ENCODE measurements around the gene GPBAR1.
"Not testable (repeated sequence)": the region's sequence is repeated elsewhere in the genome, so short reads cannot be mapped to it uniquely, and the experiment has no call there.

Gene GPBAR1

GRCh38 chr2:218290316-218291261, 29.8 kb downstream of the GPBAR1 start:
- DNase-seq = no peak

GRCh38 chr2:218291318-218292047, 30.7 kb downstream of the GPBAR1 start:
- peak in 1 of 2 donors; percentile 64 for DNase-seq

GRCh38 chr2:218292048-218293014, 31.5 kb downstream of the GPBAR1 start, which contains the start of gene TMBIM1:
Gene TMBIM1, minus strand, starts transcription at chr2:218292503. Its CDS starts 10,362 bp downstream, at chr2:218282141.
- peak; percentile 56 to 79 for DNase-seq

- DNase-seq = no peak
These were observed 33.1 kb downstream of the GPBAR1 start for GRCh38 chr2:218293715-218294429.

- no peak for DNase-seq
These were observed 33.7 kb downstream of the GPBAR1 start for GRCh38 chr2:218294430-218295022.

GRCh38 chr2:218295029-218295428, 34.2 kb downstream of the GPBAR1 start:
- DNase-seq = no peak

GRCh38 chr2:218296200-218296599, 35.4 kb downstream of the GPBAR1 start:
- DNase-seq = no peak

- peak; percentile 69 to 70 for DNase-seq
These were observed 36.0 kb downstream of the GPBAR1 start for GRCh38 chr2:218296847-218297246.

- DNase-seq = peak; percentile 31 to 57
These were observed 37.6 kb downstream of the GPBAR1 start for GRCh38 chr2:218298314-218298875.

GRCh38 chr2:218300141-218300540, 39.3 kb downstream of the GPBAR1 start:
- DNase-seq = no peak

- peak; percentile 56 to 76 for DNase-seq
These were observed 40.5 kb downstream of the GPBAR1 start for GRCh38 chr2:218301176-218301819.

GRCh38 chr2:218305383-218305782, 44.6 kb downstream of the GPBAR1 start:
- no peak for DNase-seq

- no peak for DNase-seq
These were observed 45.5 kb downstream of the GPBAR1 start for GRCh38 chr2:218306184-218306920.

- DNase-seq = no peak
These were observed 46.7 kb downstream of the GPBAR1 start for GRCh38 chr2:218307415-218308090.

- no peak for DNase-seq
These were observed 50.2 kb downstream of the GPBAR1 start for GRCh38 chr2:218310853-218311540.

- not testable (repeated sequence) for DNase-seq
These were observed 50.9 kb downstream of the GPBAR1 start for GRCh38 chr2:218311541-218312266.

GRCh38 chr2:218312267-218312756, 51.5 kb downstream of the GPBAR1 start:
- no peak for DNase-seq

- DNase-seq = no peak
These were observed 52.5 kb downstream of the GPBAR1 start for GRCh38 chr2:218313356-218313755.

Measured in hippocampal formation (tissue), 2 donors.